GM21717 (cell line): ENCODE data around the gene SF3B6.
"Not testable (repeated sequence)": the region's sequence is repeated elsewhere in the genome, so short reads cannot be mapped to it uniquely, and the experiment has no call there.

ENCODE experiments used
- ATAC-seq: cut with Tn5 transposase; IDR thresholded peaks from one replicate; pipeline ENCODE4 v1.9.1; 2021; ENCODE audit warnings: mild to moderate bottlenecking, moderate library complexity; ENCODE audit not compliant: unreplicated experiment

Gene SF3B6

GRCh38 chr2:24054366-24055010 lies 21.6 kb downstream of the SF3B6 start:
- no peak for ATAC-seq

- ATAC-seq = no peak
These were observed 23.2 kb downstream of the SF3B6 start for GRCh38 chr2:24052951-24053350.

- ATAC-seq = no peak
These were observed 24.3 kb downstream of the SF3B6 start for GRCh38 chr2:24051833-24052232.

GRCh38 chr2:24050041-24050979 lies 25.8 kb downstream of the SF3B6 start:
- no peak for ATAC-seq

- no peak for ATAC-seq
These were observed 26.6 kb downstream of the SF3B6 start, which contains the start of gene FKBP1B for GRCh38 chr2:24049485-24050021. Gene FKBP1B (plus strand): TSS chr2:24049741. CDS start chr2:24049850, 109 bp downstream.

GRCh38 chr2:24048769-24049484 lies 27.2 kb downstream of the SF3B6 start:
- no peak for ATAC-seq

GRCh38 chr2:24047703-24048033 lies 28.5 kb downstream of the SF3B6 start:
- ATAC-seq = no peak

- peak; percentile 99 for ATAC-seq
These were observed 29.0 kb downstream of the SF3B6 start, which contains the start of gene WDCP for GRCh38 chr2:24046930-24047702. Gene WDCP (minus strand): TSS chr2:24047391. CDS start chr2:24039494, 7,897 bp downstream.

- ATAC-seq = no peak
These were observed 29.6 kb downstream of the SF3B6 start for GRCh38 chr2:24046599-24046929.

GRCh38 chr2:24045511-24046508 lies 30.3 kb downstream of the SF3B6 start:
- no peak for ATAC-seq

- not testable (repeated sequence) for ATAC-seq
These were observed 33.0 kb downstream of the SF3B6 start for GRCh38 chr2:24043133-24043532.

- no peak for ATAC-seq
These were observed 35.6 kb downstream of the SF3B6 start for GRCh38 chr2:24040511-24040910.

- no peak for ATAC-seq
These were observed 37.2 kb downstream of the SF3B6 start for GRCh38 chr2:24038786-24039499.

GRCh38 chr2:24026233-24026632 lies 49.9 kb downstream of the SF3B6 start:
- ATAC-seq = no peak

- no peak for ATAC-seq
These were observed 51.0 kb downstream of the SF3B6 start for GRCh38 chr2:24024996-24025663.

GRCh38 chr2:24024018-24024417 lies 52.1 kb downstream of the SF3B6 start:
- ATAC-seq = no peak

- ATAC-seq = no peak
These were observed 53.1 kb downstream of the SF3B6 start for GRCh38 chr2:24022975-24023575.
